ENCODE measurements around the gene MFN2. TPM values are rescaled to one million over a fixed set of nuclear protein-coding genes. Genes with fewer than 3 reads are reported as not detected.

The MFN2 gene
- total and polyA plus RNA-seq, 2 experiments from 2014 or later, result 15.1 to 40.4 TPM

- TF ChIP-seq ZNF462 (CRISPR knock-in tag; IDR thresholded peaks at IDR 0.05) (no peak), CTCF (conservative IDR thresholded peaks at IDR 0.05; ENCODE audit: low read depth in 2 of 2) (no peak), STAT1 (IDR thresholded peaks at IDR 0.05; ENCODE audit: unreplicated experiment) (no peak), ETS1 (IDR thresholded peaks at IDR 0.05) (no peak), NANOG (IDR thresholded peaks at IDR 0.05; ENCODE audit: borderline replicate concordance) (no peak), EZH2 (IDR thresholded peaks at IDR 0.05; ENCODE audit: low read depth, unreplicated experiment) (no peak)
Observed at GRCh38 chr1:12034381-12034801, 54.1 kb downstream of the MFN2 start (continued).

GRCh38 chr1:12035312-12035711, 55.1 kb downstream of the MFN2 start:
- Histone ChIP-seq H3K4me3 (no peak overlapping the region), H3K79me2 (replicated peaks; ENCODE audit: insufficient read depth) (no peaks in the 10 kb centered on the region), H4K20me1 (replicated peaks; ENCODE audit: insufficient read depth) (no peaks in the 10 kb centered on the region; the same call in 1 of the 2 replicates), H3F3A (replicated peaks; ENCODE audit: low read depth) (no peaks in the 10 kb centered on the region; the same call in 1 of the 2 replicates), H3K4me1 (ENCODE audit: insufficient read depth) (no peaks in the 10 kb centered on the region), H3K27me3 (ENCODE audit: insufficient read depth) (no peaks in the 10 kb centered on the region), H3K9me2 (ENCODE audit: insufficient read depth) (no peaks in the 10 kb centered on the region), H3K27ac (ENCODE audit: low read depth) (no peak overlapping the region), H2AFZ (no peak overlapping the region), H3K36me3 (ENCODE audit: insufficient read depth) (no peaks in the 10 kb centered on the region), H3K4me2 (no peak overlapping the region)
- no peak overlapping the region for H3K27ac Mint-ChIP-seq
- no peak overlapping the region for H3K4me3 Mint-ChIP-seq
- no peak for ATAC-seq
- no peaks in the 10 kb centered on the region for H3K9me3 Mint-ChIP-seq
- H3K27me3 Mint-ChIP-seq (ENCODE audit: insufficient read depth, low read depth, poor library complexity), result peaks cover 11% of the 10 kb centered on the region
- peaks cover 7% of the 10 kb centered on the region; the same call in 1 of the 3 replicates for H3K36me3 Mint-ChIP-seq (ENCODE audit: low read depth)
- no peaks in the 10 kb centered on the region for H3K4me1 Mint-ChIP-seq
- DNase-seq (ENCODE audit: low spot score), result no peak
- no peak for TF ChIP-seq CREB1 (CRISPR knock-in tag; IDR thresholded peaks at IDR 0.05; ENCODE audit: low read depth)
- no peak for TF ChIP-seq REST (IDR thresholded peaks at IDR 0.05; ENCODE audit: unreplicated experiment)
- no peak for TF ChIP-seq JUNB (IDR thresholded peaks at IDR 0.05; ENCODE audit: unreplicated experiment)
- no peak for TF ChIP-seq STAT1 (IDR thresholded peaks at IDR 0.05; ENCODE audit: unreplicated experiment)
- no peak for TF ChIP-seq ZNF114 (CRISPR knock-in tag; IDR thresholded peaks at IDR 0.05)
- no peak for TF ChIP-seq POLR2AphosphoS5 (IDR thresholded peaks at IDR 0.05; ENCODE audit: low read depth)
- TF ChIP-seq ETS1 (IDR thresholded peaks at IDR 0.05), result no peak
- TF ChIP-seq NANOG (IDR thresholded peaks at IDR 0.05; ENCODE audit: borderline replicate concordance), result no peak
